SK-N-SH (cell line): ENCODE data around the gene TMEM150A. TPM values are rescaled to one million over a fixed set of nuclear protein-coding genes. Genes with fewer than 3 reads are reported as not detected.

Source experiments
- CTCF ChIA-PET: fragments of 300-600, 350-600 bp; formaldehyde crosslinking; extraction: SDS; loops from one replicate; lab custom pipeline; 2021; lab: Yijun Ruan, JAX
- POLR2A ChIA-PET: fragments of 350-600 bp; sonication (Branson Sonifier 250); formaldehyde crosslinking; extraction: SDS; loops from one replicate; lab custom pipeline; 2020; ENCODE audit warnings: antibody characterized with exemption, inconsistent platforms; lab: Yijun Ruan, JAX
- DNase-seq: peaks from one replicate; pipeline ENCODE4 v3.0.0; 2012
- H2AFZ ChIP-seq: fragments of 200-600 bp; sonication (generic); 2 replicates; pipeline ENCODE4 v1.8.1; 2016; ENCODE audit warnings: antibody characterized with exemption, mild to moderate bottlenecking, low read depth
- H3F3A ChIP-seq: fragments of 200-600 bp; sonication (generic); replicated peaks from 2 replicates; pipeline ENCODE3; 2016; ENCODE audit warnings: antibody characterized with exemption, mild to moderate bottlenecking; ENCODE audit not compliant: insufficient read depth
- H3K27ac ChIP-seq, 2 experiments: fragments of 200-500 bp in 1 of 2; fragments of 200-600 bp in 1 of 2; sonication (Bioruptor generic) in 1 of 2; sonication (generic), shearing (Covaris generic) in 1 of 2; 2 replicates each; pipeline versions ENCODE4 v1.5.1 to v1.6.1; 2014 to 2016; ENCODE audit warnings: low read depth in 2 of 2, inconsistent platforms in 1 of 2, low read length in 1 of 2, mild to moderate bottlenecking in 1 of 2, mixed read lengths in 1 of 2
- H3K27me3 ChIP-seq: fragments of 200-600 bp; sonication (generic), shearing (Covaris generic); 2 replicates; pipeline ENCODE4 v1.6.1; 2016; ENCODE audit warnings: mixed run types; ENCODE audit not compliant: insufficient read depth
- H3K36me3 ChIP-seq, 2 experiments: fragments of 200-500 bp in 1 of 2; fragments of 200-600 bp in 1 of 2; sonication (Bioruptor generic) in 1 of 2; sonication (generic) in 1 of 2; replicated peaks in 1 of 2; 2 replicates each; pipeline versions ENCODE3 to v1.5.1; 2014 to 2016; ENCODE audit warnings: low read length in 1 of 2, mild to moderate bottlenecking in 1 of 2; ENCODE audit not compliant: insufficient read depth in 2 of 2, control insufficient read depth in 1 of 2
- H3K4me1 ChIP-seq, 2 experiments: fragments of 200-500 bp in 1 of 2; fragments of 200-600 bp in 1 of 2; sonication (Bioruptor generic) in 1 of 2; sonication (generic), shearing (Covaris generic) in 1 of 2; 2 replicates each; pipeline versions ENCODE4 v1.5.1 to v1.6.1; 2014 to 2016; ENCODE audit warnings: low read depth in 1 of 2, low read length in 1 of 2, mixed run types in 1 of 2; ENCODE audit not compliant: insufficient read depth in 2 of 2, control insufficient read depth in 1 of 2
- H3K4me2 ChIP-seq: fragments of 200-600 bp; sonication (generic), shearing (Covaris generic); 2 replicates; pipeline ENCODE4 v1.6.1; 2017; ENCODE audit warnings: mixed run types
- H3K4me3 ChIP-seq, 2 experiments: fragments of 200-500 bp in 1 of 2; fragments of 200-600 bp in 1 of 2; sonication (Bioruptor generic) in 1 of 2; sonication (generic), shearing (Covaris generic) in 1 of 2; 2 replicates each; pipeline versions ENCODE4 v1.5.1 to v1.8.1; 2014 to 2016; ENCODE audit warnings: low read depth in 2 of 2, inconsistent platforms in 1 of 2, low read length in 1 of 2, mild to moderate bottlenecking in 1 of 2, mixed read lengths in 1 of 2, moderate library complexity in 1 of 2
- H3K79me2 ChIP-seq: fragments of 200-600 bp; sonication (generic); 2 replicates; pipeline ENCODE4 v1.8.1; 2017; ENCODE audit warnings: mild to moderate bottlenecking; ENCODE audit not compliant: insufficient read depth
- H3K9ac ChIP-seq: fragments of 200-600 bp; sonication (generic); 2 replicates; pipeline ENCODE4 v1.6.1; 2017; ENCODE audit warnings: mixed run types
- H3K9me2 ChIP-seq: fragments of 200-600 bp; sonication (generic); 2 replicates; pipeline ENCODE4 v1.6.1; 2017; ENCODE audit warnings: mixed run types
- H3K9me3 ChIP-seq: fragments of 200-600 bp; sonication (generic); 2 replicates; pipeline ENCODE4 v1.6.1; 2017; ENCODE audit warnings: mixed run types, mild to moderate bottlenecking, moderate library complexity
- H4K20me1 ChIP-seq: fragments of 200-600 bp; sonication (generic); 2 replicates; pipeline ENCODE4 v1.6.1; 2017; ENCODE audit warnings: mild to moderate bottlenecking, mixed run types; ENCODE audit not compliant: insufficient read depth
- CHD2 ChIP-seq: fragments of 150-350 bp; IDR thresholded peaks from 2 replicates; pipeline ENCODE4 v1.6.1; 2018; ENCODE audit warnings: low read length; ENCODE audit not compliant: partially characterized antibody
- ELF1 ChIP-seq: IDR thresholded peaks from 2 replicates; pipeline ENCODE4 v1.4.0; 2012
- EP300 ChIP-seq, 2 experiments: IDR thresholded peaks; 2 replicates each; pipeline versions ENCODE4 v1.4.0 to v1.6.1; 2012; ENCODE audit warnings: borderline replicate concordance in 1 of 2, low read depth in 1 of 2, low read length in 1 of 2
- EZH2phosphoT487 ChIP-seq: fragments of 200-600 bp; sonication (generic); IDR thresholded peaks from 2 replicates; pipeline ENCODE4 v1.6.1; 2017; ENCODE audit warnings: low read depth, mixed run types, mild to moderate bottlenecking, antibody characterized with exemption, moderate library complexity, borderline replicate concordance
- FOXJ3 ChIP-seq: sonication (generic); formaldehyde crosslinking; IDR thresholded peaks from 2 replicates; pipeline ENCODE4 v1.5.1; 2020; ENCODE audit warnings: mild to moderate bottlenecking, missing genetic modification reagents
- GABPA ChIP-seq: IDR thresholded peaks from 2 replicates; pipeline ENCODE4 v1.4.0; 2012; ENCODE audit warnings: low read depth, mild to moderate bottlenecking
- IRF3 ChIP-seq: fragments of 150-350 bp; IDR thresholded peaks from 2 replicates; pipeline ENCODE4 v1.6.1; 2016; ENCODE audit warnings: mild to moderate bottlenecking, low read depth, low read length
- MEF2A ChIP-seq: IDR thresholded peaks from 2 replicates; pipeline ENCODE4 v1.4.0; 2012; ENCODE audit warnings: low read depth, borderline replicate concordance
- MXI1 ChIP-seq: IDR thresholded peaks from 2 replicates; pipeline ENCODE4 v1.6.1; 2012; ENCODE audit warnings: mild to moderate bottlenecking, low read depth, low read length, improper control_type of control experiment
- NFIC ChIP-seq: IDR thresholded peaks from 2 replicates; pipeline ENCODE4 v1.4.0; 2012; ENCODE audit warnings: borderline replicate concordance
- POLR2AphosphoS5 ChIP-seq: IDR thresholded peaks from 2 replicates; pipeline ENCODE4 v1.6.1; 2012; ENCODE audit warnings: low read depth, low read length
- RAD21 ChIP-seq: IDR thresholded peaks from 2 replicates; pipeline ENCODE4 v1.6.1; 2012; ENCODE audit warnings: mild to moderate bottlenecking, low read length
- RCOR1 ChIP-seq: fragments of 150-350 bp; IDR thresholded peaks from 2 replicates; pipeline ENCODE4 v1.6.1; 2017; ENCODE audit warnings: antibody characterized with exemption, low read length
- REST ChIP-seq: IDR thresholded peaks from 2 replicates; pipeline ENCODE4 v1.6.1; 2012; ENCODE audit warnings: mild to moderate bottlenecking, low read depth, low read length, moderate library complexity
- RFX5 ChIP-seq: IDR thresholded peaks from 2 replicates; pipeline ENCODE4 v1.6.1; 2012; ENCODE audit warnings: mild to moderate bottlenecking, improper control_type of control experiment, low read length
- SIN3A ChIP-seq: IDR thresholded peaks from 2 replicates; pipeline ENCODE4 v1.6.1; 2012; ENCODE audit warnings: low read depth, mild to moderate bottlenecking, low read length, moderate library complexity, borderline replicate concordance
- TAF1 ChIP-seq: IDR thresholded peaks from 2 replicates; pipeline ENCODE4 v1.6.1; 2012; ENCODE audit warnings: low read depth, mild to moderate bottlenecking, low read length, moderate library complexity, borderline replicate concordance
- TCF12 ChIP-seq: IDR thresholded peaks from 2 replicates; pipeline ENCODE4 v1.4.0; 2012
- TEAD4 ChIP-seq: IDR thresholded peaks from 2 replicates; pipeline ENCODE4 v1.4.0; 2012; ENCODE audit warnings: mild to moderate bottlenecking, borderline replicate concordance; ENCODE audit not compliant: insufficient read depth
- USF1 ChIP-seq: IDR thresholded peaks from 2 replicates; pipeline ENCODE4 v1.4.0; 2012; ENCODE audit warnings: low read depth, borderline replicate concordance
- YY1 ChIP-seq: IDR thresholded peaks from 2 replicates; pipeline ENCODE4 v1.4.0; 2012; ENCODE audit warnings: low read depth, mild to moderate bottlenecking
- WGBS: methylation state at CpG from one replicate; pipeline ENCODE4 v1.1.6; 2017; ENCODE audit warnings: low lambda C conversion rate; 5-methylcytosine and 5-hydroxymethylcytosine counted together
- polyA plus RNA-seq, 3 experiments: library from polyadenylated mRNA; depleted of rRNA; stranded (reverse); fragments of >200 nt; gene quantifications; 2 replicates each; pipeline ENCODE4 v1.2.3, GENCODE V29; 2012
- TF ChIP-seq, protein P1 (sequence below): IDR thresholded peaks from 2 replicates; pipeline ENCODE4; 2012
- TF ChIP-seq, protein P2 (sequence below): IDR thresholded peaks from 2 replicates; pipeline ENCODE4 v1.4.0; 2012; ENCODE audit warnings: low read depth
- TF ChIP-seq, protein P3 (sequence below): fragments of 150-350 bp; IDR thresholded peaks from 2 replicates; pipeline ENCODE4 v1.6.1; 2017; ENCODE audit warnings: antibody characterized with exemption, low read length, low read depth, borderline replicate concordance

The TMEM150A gene
- polyA plus RNA-seq, 1 of the 3 experiments (the other 2 are of a cell fraction) = 20.2 TPM

- CTCF ChIA-PET = interaction anchor here (0.6 to 1.9 kb wide), 3 partner anchors 7 to 89 kb away, joined by 3 to 5 read pairs (median 5); partner anchors contain the start of gene TMEM150A
- H3K79me2 ChIP-seq = peaks cover 22% of the 10 kb centered on the region
- under 1% methylated on average over 43 of the region's 47 CpGs for whole genome bisulfite sequencing
- peak; percentile 80 for TF ChIP-seq MXI1
- TF ChIP-seq EZH2phosphoT487 = no peak
- peak; percentile 51; the same call in 1 of the 2 replicates for TF ChIP-seq TAF1
- TF ChIP-seq ELF1 = peak; percentile 91
- peak; percentile 61 for TF ChIP-seq GABPA
- TF ChIP-seq, protein P1, sequence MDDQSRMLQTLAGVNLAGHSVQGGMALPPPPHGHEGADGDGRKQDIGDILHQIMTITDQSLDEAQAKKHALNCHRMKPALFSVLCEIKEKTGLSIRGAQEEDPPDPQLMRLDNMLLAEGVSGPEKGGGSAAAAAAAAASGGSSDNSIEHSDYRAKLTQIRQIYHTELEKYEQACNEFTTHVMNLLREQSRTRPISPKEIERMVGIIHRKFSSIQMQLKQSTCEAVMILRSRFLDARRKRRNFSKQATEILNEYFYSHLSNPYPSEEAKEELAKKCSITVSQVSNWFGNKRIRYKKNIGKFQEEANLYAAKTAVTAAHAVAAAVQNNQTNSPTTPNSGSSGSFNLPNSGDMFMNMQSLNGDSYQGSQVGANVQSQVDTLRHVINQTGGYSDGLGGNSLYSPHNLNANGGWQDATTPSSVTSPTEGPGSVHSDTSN = no peak
- TF ChIP-seq CHD2 = peak; percentile 73
- TF ChIP-seq RCOR1 = no peak
- peak; percentile 89 for TF ChIP-seq RFX5
- no peak for TF ChIP-seq FOXJ3 (CRISPR knock-in tag)
- TF ChIP-seq, protein P2, sequence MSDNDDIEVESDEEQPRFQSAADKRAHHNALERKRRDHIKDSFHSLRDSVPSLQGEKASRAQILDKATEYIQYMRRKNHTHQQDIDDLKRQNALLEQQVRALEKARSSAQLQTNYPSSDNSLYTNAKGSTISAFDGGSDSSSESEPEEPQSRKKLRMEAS = peak; percentile 36; the same call in 1 of the 2 replicates
- TF ChIP-seq IRF3 = peak; percentile 68
- no peak for TF ChIP-seq EP300 (IDR thresholded peaks at IDR 0.05; ENCODE audit: borderline replicate concordance in 1 of 2, low read depth in 1 of 2, low read length in 1 of 2)
- no peak for TF ChIP-seq TEAD4
- no peak for TF ChIP-seq REST
- peak; percentile 66 for TF ChIP-seq NFIC
- TF ChIP-seq USF1 = peak; percentile 93
- no peak for TF ChIP-seq MEF2A
- peak; percentile 89 for TF ChIP-seq YY1
- no peak for TF ChIP-seq RAD21
- peak; percentile 87 for TF ChIP-seq POLR2AphosphoS5
- 0 out of 2 replicates have a peak, but pooled peaks have one; percentile 17 for TF ChIP-seq SIN3A
- TF ChIP-seq, protein P3, sequence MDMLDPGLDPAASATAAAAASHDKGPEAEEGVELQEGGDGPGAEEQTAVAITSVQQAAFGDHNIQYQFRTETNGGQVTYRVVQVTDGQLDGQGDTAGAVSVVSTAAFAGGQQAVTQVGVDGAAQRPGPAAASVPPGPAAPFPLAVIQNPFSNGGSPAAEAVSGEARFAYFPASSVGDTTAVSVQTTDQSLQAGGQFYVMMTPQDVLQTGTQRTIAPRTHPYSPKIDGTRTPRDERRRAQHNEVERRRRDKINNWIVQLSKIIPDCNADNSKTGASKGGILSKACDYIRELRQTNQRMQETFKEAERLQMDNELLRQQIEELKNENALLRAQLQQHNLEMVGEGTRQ = peak; percentile 64
- TF ChIP-seq TCF12 = no peak
These were observed 7.0 kb downstream of the TMEM150A start, which contains the start of gene RNF181 for GRCh38 chr2:85595301-85596025. Gene RNF181 (plus strand): TSS chr2:85595745. CDS start chr2:85595764, 19 bp downstream.

More at GRCh38 chr2:85595301-85596025, 7.0 kb downstream of the TMEM150A start, which contains the start of gene RNF181:
- Histone ChIP-seq H3K9ac (peak within 1 kb of the TSS; percentile 94), H3K4me1 (peaks cover 0 to 17% of the 10 kb centered on the region in 2 experiments; a peak in 2 of 4 replicates), H3K36me3 (peaks cover 0 to 27% of the 10 kb centered on the region in 2 experiments), H3K4me3 (peak within 1 kb of the TSS; percentile 86 to 99), H3K9me2 (no peaks in the 10 kb centered on the region), H3K9me3 (no peaks in the 10 kb centered on the region), H3K27ac (peak within 1 kb of the TSS; percentile 79 to 91), H2AFZ (peak within 1 kb of the TSS; percentile 76), H3K4me2 (peak within 1 kb of the TSS; percentile 95), H4K20me1 (no peaks in the 10 kb centered on the region), H3F3A (no peaks in the 10 kb centered on the region), H3K27me3 (no peaks in the 10 kb centered on the region)
- peak; percentile 95 for DNase-seq
- POLR2A ChIA-PET = interaction anchor here (0.8 to 1.6 kb wide), 8 partner anchors 8 to 175 kb away, joined by 3 to 7 read pairs (median 4); partner anchors contain the start of genes C2orf68 and MAT2A
